ENCODE measurements around the gene FREM1.

DNA sequence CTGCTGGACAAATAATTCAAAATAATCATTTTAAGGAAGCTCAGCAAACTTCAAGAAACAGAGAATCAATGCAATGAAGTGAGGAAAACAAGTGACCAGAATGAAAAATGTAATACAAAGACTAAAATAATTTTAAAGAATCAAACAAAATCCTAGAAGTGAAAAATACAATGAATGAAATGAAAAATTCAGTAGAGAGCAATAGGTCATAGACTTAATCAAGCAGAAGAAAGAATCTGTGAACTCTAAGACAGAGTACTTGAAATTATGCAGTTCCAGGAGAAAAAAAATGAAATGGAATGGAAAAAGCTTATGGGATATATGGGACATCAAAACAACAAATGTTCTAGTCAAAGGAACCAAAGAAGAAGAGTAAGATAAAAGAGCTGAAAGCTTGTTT lies 205.1 kb downstream of the FREM1 start:
- TF ChIP-seq, protein P1, sequence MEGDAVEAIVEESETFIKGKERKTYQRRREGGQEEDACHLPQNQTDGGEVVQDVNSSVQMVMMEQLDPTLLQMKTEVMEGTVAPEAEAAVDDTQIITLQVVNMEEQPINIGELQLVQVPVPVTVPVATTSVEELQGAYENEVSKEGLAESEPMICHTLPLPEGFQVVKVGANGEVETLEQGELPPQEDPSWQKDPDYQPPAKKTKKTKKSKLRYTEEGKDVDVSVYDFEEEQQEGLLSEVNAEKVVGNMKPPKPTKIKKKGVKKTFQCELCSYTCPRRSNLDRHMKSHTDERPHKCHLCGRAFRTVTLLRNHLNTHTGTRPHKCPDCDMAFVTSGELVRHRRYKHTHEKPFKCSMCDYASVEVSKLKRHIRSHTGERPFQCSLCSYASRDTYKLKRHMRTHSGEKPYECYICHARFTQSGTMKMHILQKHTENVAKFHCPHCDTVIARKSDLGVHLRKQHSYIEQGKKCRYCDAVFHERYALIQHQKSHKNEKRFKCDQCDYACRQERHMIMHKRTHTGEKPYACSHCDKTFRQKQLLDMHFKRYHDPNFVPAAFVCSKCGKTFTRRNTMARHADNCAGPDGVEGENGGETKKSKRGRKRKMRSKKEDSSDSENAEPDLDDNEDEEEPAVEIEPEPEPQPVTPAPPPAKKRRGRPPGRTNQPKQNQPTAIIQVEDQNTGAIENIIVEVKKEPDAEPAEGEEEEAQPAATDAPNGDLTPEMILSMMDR (conservative IDR thresholded peaks at IDR 0.05): no peak
- no peak for TF ChIP-seq EZH2 (IDR thresholded peaks at IDR 0.05; ENCODE audit: low read depth)
